Dermis microvascular lymphatic vessel endothelial cell (primary cell): Measurements from ENCODE around the gene RNF220. TPM values are rescaled to one million over a fixed set of nuclear protein-coding genes. Genes with fewer than 3 reads are reported as not detected.

Experiments
- DNase-seq, 2 donors: peaks; one replicate each; pipeline versions ENCODE4 v3.0.0 to v3.0.0-alpha.2; 2010; ENCODE audit warnings: low read depth in 2 of 2
- total RNA-seq: library from RNA; depleted of rRNA; stranded (reverse); fragments of >200 nt; gene quantifications from 2 replicates; pipeline ENCODE4 v1.2.1, GENCODE V29; 2014

Gene RNF220
- total RNA-seq, 1 donor from 2014 or later: 45.6 TPM

DNA sequence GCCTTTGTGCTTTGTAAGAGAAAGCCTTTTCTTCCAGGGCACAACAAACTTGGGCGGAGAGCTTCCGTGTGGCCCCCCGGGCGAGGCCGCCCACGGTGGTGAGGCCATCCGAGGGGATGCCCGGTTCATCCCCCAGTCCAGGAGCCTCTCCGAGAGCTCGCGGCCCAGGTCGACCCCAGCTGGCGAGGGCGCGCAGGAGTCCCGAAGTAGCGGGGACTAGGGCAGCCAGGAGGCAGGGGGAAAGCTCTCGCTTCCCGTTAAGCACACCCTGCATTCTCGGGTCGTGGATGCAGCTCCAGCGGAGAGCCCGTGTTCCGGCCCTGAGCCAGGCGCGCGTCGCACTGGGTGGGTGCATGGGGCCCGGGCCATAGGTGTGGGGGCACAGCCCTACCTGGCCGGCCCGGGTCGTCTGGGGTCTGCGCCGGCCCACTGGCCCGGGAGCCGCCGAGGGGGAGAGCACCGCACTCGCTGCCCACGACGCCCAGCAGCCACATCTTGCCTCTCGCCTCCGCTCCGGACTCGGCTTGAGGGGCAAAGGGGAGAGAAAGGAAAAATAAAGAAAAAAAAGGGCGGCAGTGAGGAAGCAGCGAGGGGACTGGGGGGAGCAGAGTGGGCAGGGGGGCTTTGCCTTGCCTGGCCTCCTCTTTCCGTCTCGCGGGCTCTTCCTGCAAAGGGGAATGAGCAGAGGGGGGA is 1.8 kb downstream of the RNF220 start:
- no peak for DNase-seq

GRCh38 chr1:44407430-44408211 is 2.6 kb downstream of the RNF220 start:
- no peak for DNase-seq

DNA sequence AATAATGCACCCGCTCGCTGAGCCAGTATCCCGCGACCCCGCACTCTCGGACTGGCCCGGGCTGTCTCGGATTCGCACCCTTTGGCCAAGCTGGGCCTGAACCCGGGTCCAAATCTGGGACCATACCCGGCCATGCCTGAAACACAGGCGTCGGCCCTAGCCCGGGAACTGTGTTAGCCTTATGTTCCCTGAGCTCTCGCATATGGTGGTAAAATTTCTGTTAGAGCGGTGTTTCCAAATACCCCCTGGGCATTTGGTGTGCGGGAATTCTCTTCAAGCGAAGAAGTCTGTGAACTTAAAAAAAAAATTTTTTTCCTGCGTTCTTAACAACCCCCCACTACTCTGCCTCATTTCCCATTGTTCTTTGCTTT is 3.1 kb downstream of the RNF220 start:
- no peak for DNase-seq

- DNase-seq: no peak
These were observed 3.9 kb downstream of the RNF220 start for GRCh38 chr1:44408632-44409602.

DNA sequence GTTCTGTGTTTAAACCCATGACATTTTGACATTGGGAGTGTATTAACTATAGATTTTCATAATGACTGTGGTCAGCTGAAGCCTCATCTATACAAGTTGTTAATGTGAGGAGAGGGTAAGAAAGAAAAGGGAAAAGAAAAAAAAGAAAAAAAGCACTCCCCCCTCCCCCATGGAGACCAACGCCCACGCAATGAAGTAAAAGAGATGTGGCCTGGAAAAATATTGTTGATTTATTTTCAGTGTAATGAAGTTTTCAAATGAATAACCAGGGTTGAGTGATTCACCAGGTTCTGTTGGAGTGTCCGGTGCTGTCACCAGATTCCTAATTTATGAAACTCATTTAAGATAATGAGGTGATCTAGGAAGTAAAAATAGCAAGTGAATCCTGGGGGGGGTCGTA is 4.7 kb downstream of the RNF220 start:
- DNase-seq: no peak

DNA sequence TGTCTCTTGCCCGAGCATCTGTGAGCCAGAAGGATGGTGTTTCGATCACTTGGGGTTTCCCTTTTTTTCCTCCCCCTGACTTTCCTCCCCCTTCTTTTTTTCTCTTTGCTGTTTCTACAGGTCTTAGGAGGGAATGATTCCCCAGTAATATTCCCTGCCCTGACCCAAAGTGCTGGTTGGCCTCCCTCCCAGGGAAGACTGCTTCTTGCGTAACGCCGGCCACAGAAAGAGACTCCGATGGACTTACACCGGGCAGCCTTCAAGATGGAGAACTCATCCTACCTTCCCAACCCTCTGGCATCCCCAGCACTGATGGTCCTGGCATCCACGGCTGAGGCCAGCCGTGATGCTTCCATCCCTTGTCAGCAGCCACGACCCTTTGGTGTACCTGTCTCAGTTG is 6.8 kb downstream of the RNF220 start:
- DNase-seq: no peak

DNA sequence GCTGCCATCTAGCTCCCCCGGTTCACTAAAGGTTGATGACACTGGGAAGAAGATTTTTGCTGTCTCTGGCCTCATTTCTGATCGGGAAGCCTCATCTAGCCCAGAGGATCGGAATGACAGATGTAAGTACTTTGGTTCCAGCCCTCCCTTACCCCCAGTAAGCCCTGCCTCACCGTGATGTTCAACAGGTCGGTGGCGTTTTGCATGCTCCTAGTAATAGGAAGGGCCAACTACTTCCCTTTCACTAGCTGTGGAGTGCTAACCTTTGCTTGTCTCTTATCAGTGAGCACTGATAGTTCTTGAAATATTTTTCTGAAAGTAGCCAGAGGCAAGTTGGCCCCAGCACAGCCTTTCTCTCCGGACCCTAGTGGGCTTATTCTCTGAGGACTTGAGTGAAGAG is 7.5 kb downstream of the RNF220 start:
- DNase-seq: no peak

DNA sequence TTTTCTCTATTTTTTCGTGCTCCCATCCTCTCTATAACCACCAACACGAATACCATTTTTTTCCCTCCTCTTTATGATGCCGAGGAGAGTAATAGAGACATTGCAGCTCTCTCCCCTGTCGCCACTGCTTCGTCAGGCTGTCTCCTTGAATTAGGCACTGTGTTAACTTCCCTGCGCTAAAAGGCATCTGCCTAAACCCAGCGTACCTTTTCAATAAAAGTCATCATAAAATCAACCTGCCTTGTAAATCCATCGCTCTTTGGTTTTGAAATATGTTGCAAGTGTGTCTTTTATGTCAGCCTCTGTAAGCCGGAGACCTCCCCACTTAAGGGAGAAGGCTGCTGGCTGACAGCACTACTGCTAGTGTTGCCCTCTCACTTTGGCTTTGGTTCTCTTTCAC is 8.7 kb downstream of the RNF220 start:
- DNase-seq: no peak

GRCh38 chr1:44415013-44415412 is 10.0 kb downstream of the RNF220 start:
- no peak for DNase-seq

DNA sequence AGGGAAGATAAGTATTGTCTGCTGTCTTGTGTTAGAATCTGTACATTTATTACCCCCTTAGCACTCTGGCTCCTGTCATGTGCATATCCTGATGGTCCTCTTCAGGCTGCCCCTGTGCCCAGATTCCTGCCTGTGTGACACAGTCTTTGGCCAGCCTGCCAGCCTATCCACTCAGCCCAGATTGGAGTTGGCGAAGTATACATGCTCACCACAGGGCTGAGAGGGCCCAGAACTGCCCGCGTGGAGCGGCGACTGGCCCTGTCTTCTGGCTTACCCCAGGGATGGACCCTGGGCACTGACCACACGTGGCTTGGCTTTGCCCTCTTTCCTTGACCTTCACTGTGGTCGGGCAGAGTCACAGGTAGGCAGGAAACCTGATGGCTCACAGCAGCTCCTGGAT is 11.4 kb downstream of the RNF220 start:
- no peak for DNase-seq

DNA sequence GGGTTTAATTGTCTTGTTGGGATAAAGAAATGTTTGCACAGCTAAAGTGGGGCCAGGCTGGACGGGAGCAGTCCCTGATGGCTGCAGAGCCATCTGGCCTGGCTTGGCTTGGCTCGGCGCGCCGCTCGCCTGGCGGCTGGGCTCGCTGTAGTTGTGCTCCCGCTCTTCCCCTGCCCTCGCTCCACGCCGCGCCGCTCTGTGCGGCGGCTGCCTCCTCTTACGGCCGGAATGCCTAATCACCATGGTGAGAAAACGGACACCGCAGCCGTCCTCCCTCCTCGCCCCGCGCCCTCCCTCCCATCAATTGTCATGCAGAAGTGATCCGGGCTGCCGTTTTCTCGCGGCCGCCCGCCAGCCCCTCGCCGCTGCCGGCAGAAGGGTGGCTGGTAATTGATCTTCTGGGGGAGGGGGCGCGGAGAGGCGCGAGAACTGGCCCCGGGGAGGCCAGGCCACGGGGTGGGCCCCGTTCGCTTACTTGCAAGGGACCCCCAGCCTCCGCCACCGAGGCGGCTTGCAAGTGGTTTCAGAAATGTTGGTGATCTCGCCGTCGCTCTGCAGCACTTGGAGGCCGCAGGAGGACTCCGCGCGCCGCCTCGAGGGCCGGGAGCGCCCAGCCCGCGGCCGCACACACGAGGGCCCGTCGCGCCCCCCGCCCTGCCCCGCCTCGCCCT is 12.4 kb downstream of the RNF220 start:
- DNase-seq: peak; percentile 25 to 57

DNA sequence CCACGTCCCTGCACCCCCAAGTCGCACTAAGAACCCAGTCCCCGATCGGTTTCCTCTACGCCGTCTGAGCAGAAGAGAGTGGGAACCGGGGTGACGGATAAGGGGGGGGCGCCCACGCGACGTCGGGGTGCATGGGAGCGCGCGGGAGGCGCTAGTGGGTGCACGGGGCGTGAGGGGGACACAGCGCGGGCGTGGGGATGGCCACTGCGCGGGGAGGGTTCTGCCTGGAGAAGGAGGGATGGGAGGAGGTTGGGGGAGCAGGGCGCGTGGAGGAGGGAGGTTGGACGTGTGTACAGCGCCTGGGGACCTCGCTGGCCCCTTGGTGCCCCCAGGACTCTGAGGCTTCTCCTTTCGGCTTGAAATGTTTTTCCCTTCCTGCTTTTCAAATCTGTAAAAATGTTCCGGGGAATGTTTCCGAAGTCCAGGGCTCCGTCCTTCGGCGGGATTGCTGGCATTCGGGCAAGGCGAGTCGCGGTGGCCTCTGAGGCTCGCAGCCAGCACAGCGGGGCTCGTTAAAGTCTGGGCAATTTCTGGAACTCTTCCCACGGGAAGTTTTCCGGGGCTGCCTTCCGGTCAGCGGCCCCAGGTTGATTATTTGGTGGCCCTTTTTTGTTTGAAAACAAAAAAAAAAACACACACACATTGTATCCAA is 13.1 kb downstream of the RNF220 start:
- DNase-seq: no peak

DNA sequence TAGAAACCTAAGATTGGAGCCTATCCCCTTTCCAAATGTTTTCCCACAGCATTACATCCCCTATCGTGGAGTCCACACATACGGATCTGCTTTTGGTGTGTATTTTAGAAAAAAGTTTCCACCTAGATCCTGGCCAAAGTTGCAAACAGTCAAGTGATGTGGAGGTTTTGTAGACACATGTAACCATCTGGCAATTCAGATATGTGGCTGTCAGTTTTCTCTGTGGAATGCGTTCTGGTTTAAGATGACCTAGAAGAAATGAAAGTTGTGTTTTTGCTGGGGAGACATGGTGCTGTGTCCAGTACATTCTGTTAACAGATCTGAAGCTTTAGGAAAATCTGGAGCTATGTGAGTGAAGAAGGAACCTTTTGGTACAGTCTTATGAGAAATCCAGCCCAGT is 14.8 kb downstream of the RNF220 start:
- no peak for DNase-seq

- no peak for DNase-seq
These were observed 15.5 kb downstream of the RNF220 start for GRCh38 chr1:44420535-44420934.

DNA sequence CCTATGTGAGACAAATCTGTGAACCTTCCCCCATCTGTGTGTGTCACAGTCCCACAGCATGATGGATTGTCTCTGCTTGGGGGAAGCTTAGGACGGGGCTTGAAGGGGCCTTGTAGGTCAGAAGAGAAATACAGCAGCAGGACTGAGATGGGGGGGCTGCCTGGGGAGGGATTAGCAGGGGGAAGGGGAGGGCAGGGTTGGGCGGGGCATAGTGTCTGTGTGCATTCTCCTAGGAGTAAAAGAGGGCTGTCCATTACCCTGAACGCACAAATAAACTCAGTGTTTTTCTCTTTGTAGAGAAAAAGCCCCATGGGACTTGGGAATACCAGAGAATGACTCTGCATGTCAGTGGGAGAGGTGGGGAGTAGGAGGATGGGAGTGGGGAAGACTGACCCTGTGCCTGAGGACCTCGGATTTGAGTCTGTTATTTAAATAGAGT is 16.4 kb downstream of the RNF220 start:
- DNase-seq: no peak

DNA sequence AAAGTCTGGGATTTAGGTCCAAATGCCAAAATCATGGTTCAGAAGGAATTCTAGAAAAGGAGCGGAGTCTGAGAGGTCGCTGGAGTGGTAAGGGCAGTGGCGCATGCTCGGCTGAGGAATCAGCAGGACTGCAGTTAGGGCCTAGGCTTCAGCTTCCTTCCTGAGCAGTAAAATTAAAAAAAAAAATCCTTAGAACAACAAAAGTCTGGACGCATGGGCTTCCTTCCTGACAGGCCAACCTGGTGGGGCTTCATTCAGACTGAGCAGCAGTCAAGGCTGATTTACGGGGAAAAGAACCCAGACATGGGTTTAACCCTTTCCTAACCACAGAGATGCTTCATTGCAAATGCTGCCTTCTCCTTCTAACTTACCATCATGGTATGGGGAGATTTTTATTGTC is 17.1 kb downstream of the RNF220 start:
- peak; percentile 60 to 90 for DNase-seq

DNA sequence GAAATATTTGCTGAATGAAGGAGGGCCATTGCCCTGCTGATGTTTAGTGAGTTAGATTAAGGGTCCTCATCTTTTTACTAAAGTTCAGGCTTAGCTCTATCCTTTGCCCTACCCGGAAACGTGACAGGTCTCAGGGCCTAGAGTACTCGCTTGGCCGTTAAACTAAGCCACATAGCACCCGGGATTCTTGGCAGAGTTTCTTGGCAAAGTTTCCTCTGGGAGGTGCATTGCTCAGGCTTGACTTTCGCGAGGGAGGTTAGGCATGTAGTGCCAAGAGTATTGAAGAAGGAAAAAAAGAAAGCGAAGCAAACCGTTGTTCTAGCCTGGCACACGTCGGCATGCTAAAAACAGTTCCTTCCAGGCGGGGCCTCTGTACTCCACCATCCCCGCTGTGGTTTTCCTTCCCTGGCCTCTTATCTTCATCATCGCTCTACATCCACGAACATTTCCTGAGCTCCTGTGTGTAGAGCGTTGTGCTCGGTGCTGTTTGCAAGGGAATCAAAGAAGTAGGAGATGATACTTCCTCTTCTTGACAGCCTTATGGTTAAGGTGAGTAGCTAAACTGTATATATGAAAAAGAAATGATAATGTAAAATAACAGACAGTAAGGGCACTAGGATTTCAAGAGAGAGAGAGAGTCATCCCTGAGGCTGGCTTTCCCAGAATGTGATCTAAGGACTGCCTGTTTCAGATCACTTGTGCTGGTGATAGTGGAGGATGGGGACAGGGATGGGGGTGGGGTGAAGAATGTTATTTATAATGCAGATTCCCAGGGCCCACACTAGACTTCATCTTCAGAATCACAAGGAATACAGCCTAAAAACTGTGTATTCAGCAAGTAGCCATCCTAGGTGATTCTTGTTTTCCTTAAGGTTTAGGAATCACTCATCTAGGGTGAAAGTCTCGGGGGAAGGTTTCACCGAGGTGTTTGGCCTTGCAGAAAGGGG is 18.8 kb downstream of the RNF220 start:
- peak in 1 of 2 donors; percentile 44 for DNase-seq

GRCh38 chr1:44424747-44425146 is 19.7 kb downstream of the RNF220 start:
- no peak for DNase-seq

DNA sequence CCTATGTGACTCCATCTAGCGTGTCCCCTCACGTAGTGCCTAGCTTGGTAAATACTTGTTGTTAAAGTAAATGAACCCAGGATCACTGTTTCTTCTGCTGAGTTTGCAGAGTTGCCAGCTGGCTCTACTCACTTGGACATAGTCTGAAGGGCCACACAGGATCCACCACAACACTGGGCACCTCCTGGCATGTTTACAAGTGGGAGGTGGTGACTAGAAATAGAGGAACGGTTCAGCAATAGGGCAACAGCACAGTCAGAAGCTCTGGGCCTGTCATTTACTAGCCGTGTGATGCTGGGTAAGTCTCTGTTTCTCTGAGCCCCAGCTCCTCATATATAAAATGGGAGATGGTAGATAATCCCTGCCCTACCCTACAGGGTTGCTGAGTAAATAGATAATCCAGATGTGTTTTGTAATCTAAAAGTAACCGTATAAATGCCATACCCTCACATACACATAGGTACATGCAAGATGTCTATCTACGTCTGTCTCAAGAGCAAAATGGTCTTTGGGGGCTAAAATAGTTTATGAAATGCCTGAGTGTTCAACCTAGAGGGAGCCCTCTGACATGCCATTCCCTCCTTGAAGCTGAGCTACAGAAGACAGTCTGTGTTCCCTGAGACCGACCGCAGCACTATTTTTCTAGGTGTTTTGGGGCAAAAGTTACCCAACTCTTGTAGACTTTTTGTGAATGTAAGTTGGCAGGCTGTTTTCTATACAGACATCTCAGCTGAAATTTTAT is 20.5 kb downstream of the RNF220 start:
- DNase-seq: no peak
